Uterus (tissue), 4 donors: ENCODE data around the gene ACSS2. TPM values are rescaled to one million over a fixed set of nuclear protein-coding genes. Genes with fewer than 3 reads are reported as not detected.
"Not testable (repeated sequence)": the region's sequence is repeated elsewhere in the genome, so short reads cannot be mapped to it uniquely, and the experiment has no call there.

Experiments
- DNase-seq, 2 donors: peaks; one replicate each; pipeline ENCODE4 v3.0.0-alpha.2; 2019 to 2020
- H3K27ac ChIP-seq, 2 donors: fragments of 200-600 bp; sonication (generic); 1 replicate in 1 of 2; 2 replicates in 1 of 2; pipeline ENCODE4 v1.5.1; 2016 to 2018
- H3K27me3 ChIP-seq, 2 donors: fragments of 200-600 bp; sonication (generic); one replicate each; pipeline ENCODE4 v1.5.1; 2018 to 2019; ENCODE audit warnings: control low read depth in 1 of 2
- H3K36me3 ChIP-seq, 2 donors: fragments of 200-600 bp; sonication (generic); one replicate each; pipeline ENCODE4 v1.5.1; 2019; ENCODE audit warnings: control low read depth in 1 of 2
- H3K4me1 ChIP-seq, 2 donors: fragments of 200-600 bp; sonication (generic); one replicate each; pipeline ENCODE4 v1.5.1; 2018 to 2019; ENCODE audit warnings: control low read depth in 1 of 2
- H3K4me3 ChIP-seq, 2 donors: fragments of 200-600 bp; sonication (generic); 1 replicate in 1 of 2; 2 replicates in 1 of 2; pipeline ENCODE4 v1.5.1; 2018 to 2019; ENCODE audit warnings: mild to moderate bottlenecking in 1 of 2
- H3K9me3 ChIP-seq, 2 donors: fragments of 200-600 bp; sonication (generic); one replicate each; pipeline ENCODE4 v1.5.1; 2019; ENCODE audit warnings: control low read depth in 1 of 2
- CTCF ChIP-seq, 4 experiments: fragments of 200-600 bp in 2 of 4; fragments of 450-650 bp in 2 of 4; sonication (generic) in 2 of 4; IDR thresholded peaks; one replicate each; pipeline ENCODE4 v1.5.1; 2016 to 2019; ENCODE audit warnings: antibody characterized with exemption in 4 of 4, mild to moderate bottlenecking in 2 of 4, moderate library complexity in 1 of 4
- POLR2A ChIP-seq, 2 donors: fragments of 450-650 bp; IDR thresholded peaks; one replicate each; pipeline ENCODE4 v1.6.1; 2016; ENCODE audit warnings: antibody characterized with exemption in 2 of 2, mild to moderate bottlenecking in 1 of 2, moderate library complexity in 1 of 2
- intact Hi-C: fragments of 100-400 bp; cut with DNase I; formaldehyde crosslinking; loops from one replicate; pipeline ENCODE4 v1.15.1; 2023; ENCODE audit warnings: low total_unique reads
- total RNA-seq, 4 donors: library from RNA; depleted of rRNA in 3 of 4; stranded (reverse); fragments of >200 nt in 3 of 4; gene quantifications; one replicate each; pipeline versions ENCODE4 v1.1.0 to v1.2.4, GENCODE V29; 2014 to 2023
- donor health status: DM: yes; HTN: yes; CAD: no.

The ACSS2 gene
- total RNA-seq, 4 donors from 2014 or later = 18.8 to 138 (median 48.7) TPM

- Histone ChIP-seq H3K4me3 (no peak overlapping the region), H3K9me3 (no peaks in the 10 kb centered on the region), H3K27ac (peak overlapping the region in 1 of 2 donors; percentile 74), H3K36me3 (no peaks in the 10 kb centered on the region), H3K4me1 (peaks cover 0 to 6% of the 10 kb centered on the region in 2 donors), H3K27me3 (no peaks in the 10 kb centered on the region)
- DNase-seq = no peak
- intact Hi-C loops = loop anchor here (5.0 to 10.0 kb wide), 2 partner anchors 84 to 221 kb away; partner anchors contain the start of genes GSS, MYH7B and TRPC4AP
- TF ChIP-seq CTCF (IDR thresholded peaks at IDR 0.05) = no peak
- TF ChIP-seq POLR2A (IDR thresholded peaks at IDR 0.05) = no peak
These were observed 2.8 kb upstream of the ACSS2 start for GRCh38 chr20:34873583-34874093.

DNA sequence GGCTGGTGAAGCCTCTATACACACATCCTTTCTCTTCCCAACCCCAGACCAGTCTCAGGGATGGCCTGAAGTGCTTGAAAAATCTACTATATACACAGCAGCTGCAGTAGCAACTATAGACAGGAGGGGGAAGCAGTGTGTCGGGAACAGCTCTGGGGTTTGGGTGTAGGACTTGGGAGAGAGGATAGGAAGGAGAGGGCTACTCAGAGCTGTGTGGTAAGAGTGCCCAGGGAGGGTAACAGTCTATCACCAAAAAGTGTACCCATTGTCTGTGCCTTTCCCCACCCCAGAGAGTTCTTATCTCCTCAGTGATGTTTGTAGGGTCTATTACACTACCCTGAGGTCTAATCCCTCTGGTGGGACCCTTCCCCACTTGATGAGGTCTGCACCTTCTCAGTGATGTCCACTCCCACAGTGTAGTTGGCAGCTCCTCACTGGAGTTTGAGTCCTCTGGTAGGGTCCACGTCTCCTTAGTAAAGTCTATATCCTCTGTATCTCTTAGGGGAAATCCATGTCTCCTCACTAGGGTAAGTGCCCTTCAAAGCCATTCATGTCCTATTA is 2.2 kb upstream of the ACSS2 start:
- H3K4me3 ChIP-seq = no peak overlapping the region
- peak overlapping the region in 1 of 2 donors; percentile 17 for H3K27ac ChIP-seq
- peak; percentile 75 to 79 for DNase-seq
- H3K4me1 ChIP-seq = peaks cover 0 to 6% of the 10 kb centered on the region in 2 donors
- TF ChIP-seq POLR2A (IDR thresholded peaks at IDR 0.05) (no peak), CTCF (IDR thresholded peaks at IDR 0.05) (peak; percentile 59 to 93 (median 86))
- no peaks in the 10 kb centered on the region for H3K36me3 ChIP-seq
- H3K27me3 ChIP-seq = no peaks in the 10 kb centered on the region
- intact Hi-C loops = loop anchor here (5.0 to 10.0 kb wide), 2 partner anchors 83 to 221 kb away; partner anchors contain the start of genes GSS, MYH7B and TRPC4AP
- no peaks in the 10 kb centered on the region for H3K9me3 ChIP-seq

GRCh38 chr20:34875642-34876405 is 588 bp upstream of the ACSS2 start:
- peak in 3 of 4 experiments; percentile 9 to 10 (median 10) for TF ChIP-seq CTCF (IDR thresholded peaks at IDR 0.05)
- TF ChIP-seq POLR2A (IDR thresholded peaks at IDR 0.05) = peak in 1 of 2 donors; percentile 25
- no peaks in the 10 kb centered on the region for H3K9me3 ChIP-seq
- no peaks in the 10 kb centered on the region for H3K36me3 ChIP-seq
- intact Hi-C loops = loop anchor here (10.0 kb wide), 1 partner anchor 219 kb away; the partner anchor contains the start of gene TRPC4AP
- H3K4me1 ChIP-seq = peaks cover 0 to 6% of the 10 kb centered on the region in 2 donors
- peak overlapping the region; percentile 76 to 78 for H3K27ac ChIP-seq
- peak in 1 of 2 donors; percentile 100 for DNase-seq
- no peaks in the 10 kb centered on the region for H3K27me3 ChIP-seq
- H3K4me3 ChIP-seq = peak overlapping the region; percentile 54 to 87

GRCh38 chr20:34880215-34880850 is 3.9 kb downstream of the ACSS2 start:
- no peak for DNase-seq
- intact Hi-C loops = no loop called here
- H3K27ac ChIP-seq = no peak overlapping the region
- no peak overlapping the region for H3K4me3 ChIP-seq
- no peak for TF ChIP-seq POLR2A (IDR thresholded peaks at IDR 0.05)
- TF ChIP-seq CTCF (IDR thresholded peaks at IDR 0.05) = no peak
- H3K9me3 ChIP-seq = no peaks in the 10 kb centered on the region
- H3K36me3 ChIP-seq = no peaks in the 10 kb centered on the region
- H3K27me3 ChIP-seq = no peaks in the 10 kb centered on the region
- no peaks in the 10 kb centered on the region for H3K4me1 ChIP-seq

DNA sequence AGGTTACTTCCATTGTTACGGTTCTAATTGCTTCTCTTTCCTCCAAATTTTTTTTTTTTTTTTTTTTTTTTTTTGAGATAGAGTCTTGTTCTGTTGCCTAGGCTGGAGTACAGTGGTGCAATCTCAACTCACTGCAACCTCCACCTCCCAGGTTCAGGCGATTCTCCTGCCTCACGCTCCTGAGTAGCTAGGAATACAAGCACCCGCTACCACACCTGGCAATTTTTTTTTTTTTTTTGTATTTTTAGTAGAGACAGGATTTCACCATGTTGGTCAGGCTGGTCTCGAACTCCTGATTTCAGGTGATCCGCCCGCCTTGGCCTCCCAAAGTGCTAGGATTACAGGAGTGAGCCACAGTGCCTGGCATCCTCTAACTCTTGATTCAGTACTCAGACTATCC is 4.6 kb downstream of the ACSS2 start:
- H3K36me3 ChIP-seq, H3K4me3 ChIP-seq, H3K27me3 ChIP-seq, H3K4me1 ChIP-seq, intact Hi-C loops, H3K9me3 ChIP-seq, DNase-seq, H3K27ac ChIP-seq: not testable (repeated sequence)
